Activated CD4-positive, CD25-positive, alpha-beta regulatory T cell treated with anti-CD3 and anti-CD28 coated beads, Interleukin-2, amount 50 U/mL, for 72 hours (primary cell): Measurements from ENCODE around the gene CACNG7.

Experiments
- DNase-seq: peaks from one replicate; pipeline ENCODE4 v3.0.0; 2021

Gene CACNG7

DNA sequence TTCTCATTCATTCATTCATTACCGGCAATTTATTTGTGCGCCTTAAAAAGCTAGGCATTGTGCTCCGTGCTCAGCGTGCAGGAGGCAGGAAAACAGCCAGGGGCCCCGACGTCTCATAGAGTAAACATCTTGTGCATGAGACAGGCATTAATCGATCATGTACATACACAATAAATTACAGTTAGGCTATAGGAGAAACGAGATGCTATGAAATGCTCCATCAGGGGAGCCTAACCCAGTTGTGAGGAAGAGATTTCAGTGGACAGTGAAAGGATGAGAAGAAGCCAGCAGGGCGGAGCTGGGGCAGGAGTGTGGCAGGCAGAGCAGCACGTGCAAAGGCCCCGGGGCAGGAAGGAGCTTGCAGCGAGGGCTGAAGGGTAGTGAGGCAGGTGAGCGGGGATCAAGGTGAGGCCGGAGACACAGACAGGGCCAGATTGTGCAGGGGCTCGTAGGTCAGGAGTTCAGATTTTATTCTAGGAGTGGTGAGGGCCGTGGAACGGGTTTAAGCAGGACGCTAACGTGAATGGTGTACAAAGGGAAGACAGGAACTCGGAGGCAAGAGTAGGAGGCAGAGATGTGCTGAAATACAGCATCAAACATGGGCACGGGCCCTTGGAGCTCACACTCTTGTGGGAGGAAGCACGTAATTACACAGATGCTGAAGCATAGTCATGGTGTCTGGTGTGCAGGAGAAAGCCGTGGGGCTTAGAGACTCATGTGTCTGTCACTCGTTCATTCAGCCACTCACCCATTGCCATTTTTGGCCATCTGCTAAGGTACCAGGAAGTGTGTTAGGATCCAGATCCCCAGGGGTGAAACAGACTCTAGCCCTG lies 74.6 kb downstream of the CACNG7 start:
- DNase-seq, result no peak

DNA sequence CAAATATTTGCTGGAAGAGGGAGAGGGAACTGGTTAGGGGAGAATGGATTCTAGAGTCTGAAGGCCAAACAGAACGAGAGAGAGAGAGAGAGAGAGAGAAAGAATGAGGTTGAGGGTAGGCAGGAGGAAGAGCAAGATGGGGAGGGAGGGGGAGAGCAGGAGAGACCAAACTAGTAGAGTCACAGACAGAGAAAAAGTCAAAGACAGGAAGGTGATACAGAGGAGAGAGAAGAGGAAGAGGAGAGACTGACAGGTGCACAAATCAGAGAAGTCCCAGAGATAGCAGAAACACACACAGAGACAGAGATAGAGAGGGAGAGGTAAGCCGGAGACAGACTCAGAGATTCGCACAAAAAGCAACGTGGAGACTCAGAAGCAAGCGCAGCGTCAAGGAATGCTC lies 76.8 kb downstream of the CACNG7 start:
- no peak for DNase-seq

DNA sequence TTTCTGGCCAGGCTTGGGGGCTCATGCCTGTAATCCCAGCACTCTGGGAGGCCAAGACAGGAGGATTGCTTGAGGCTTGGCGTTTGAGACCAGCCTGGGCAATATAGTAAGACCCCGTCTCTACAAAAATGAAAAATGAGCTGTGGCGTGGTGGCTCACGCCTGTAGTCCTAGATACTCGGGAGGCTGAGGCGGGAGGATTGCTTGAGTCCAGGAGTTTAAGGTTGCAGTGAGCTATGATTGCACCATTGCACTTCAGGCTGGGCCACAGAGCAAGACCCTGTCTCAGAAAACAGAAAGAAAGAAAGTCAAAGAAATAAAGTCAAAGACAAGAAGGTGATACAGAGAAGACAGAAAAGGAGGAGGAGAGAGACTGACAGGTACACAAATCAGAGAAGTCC lies 79.9 kb downstream of the CACNG7 start:
- no peak for DNase-seq

DNA sequence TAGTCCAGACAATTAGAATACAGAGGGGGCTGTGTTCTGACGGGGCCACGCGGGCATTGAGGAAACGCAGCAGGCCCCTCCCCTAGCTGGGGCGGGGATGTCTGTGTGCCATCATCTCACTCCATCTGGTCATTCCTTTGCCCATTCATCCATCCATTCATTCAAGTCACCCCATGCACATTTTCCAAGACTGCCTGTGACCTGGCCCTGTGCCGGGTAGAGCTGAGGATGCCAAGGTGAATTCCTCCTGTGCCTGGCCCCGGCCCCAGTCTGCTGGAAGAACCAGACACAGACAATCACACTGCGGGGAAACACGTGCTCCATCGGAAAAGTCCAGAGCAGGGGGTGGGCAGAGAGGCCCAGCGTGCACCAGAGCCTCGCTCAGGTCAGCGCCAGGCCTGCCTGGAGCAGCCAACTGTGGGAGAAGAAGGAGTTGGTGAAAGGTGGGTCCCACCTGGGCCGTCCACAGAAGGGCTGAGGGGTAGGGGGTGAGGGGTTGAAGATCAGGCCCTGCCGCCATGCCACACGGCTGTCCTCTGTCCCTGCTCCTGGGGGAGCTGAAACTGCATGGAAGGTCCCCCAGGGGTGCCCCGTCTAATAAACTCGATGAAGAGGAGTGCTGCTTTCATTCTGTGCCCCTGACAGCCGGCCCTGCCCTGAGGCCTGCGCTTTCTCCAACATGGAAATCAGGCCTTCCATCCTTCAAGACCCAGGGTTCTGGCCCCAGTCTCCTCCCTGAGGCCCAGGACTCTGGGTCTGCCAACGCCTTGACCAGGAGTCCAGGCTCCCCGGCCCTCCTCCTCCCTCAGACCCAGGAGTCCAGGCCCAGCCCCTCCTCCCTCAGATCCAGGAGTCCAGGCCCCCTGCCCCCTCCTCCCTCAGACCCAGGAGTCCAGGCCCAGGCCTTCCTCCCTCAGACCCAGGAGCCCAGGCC lies 80.8 kb downstream of the CACNG7 start:
- no peak for DNase-seq

DNA sequence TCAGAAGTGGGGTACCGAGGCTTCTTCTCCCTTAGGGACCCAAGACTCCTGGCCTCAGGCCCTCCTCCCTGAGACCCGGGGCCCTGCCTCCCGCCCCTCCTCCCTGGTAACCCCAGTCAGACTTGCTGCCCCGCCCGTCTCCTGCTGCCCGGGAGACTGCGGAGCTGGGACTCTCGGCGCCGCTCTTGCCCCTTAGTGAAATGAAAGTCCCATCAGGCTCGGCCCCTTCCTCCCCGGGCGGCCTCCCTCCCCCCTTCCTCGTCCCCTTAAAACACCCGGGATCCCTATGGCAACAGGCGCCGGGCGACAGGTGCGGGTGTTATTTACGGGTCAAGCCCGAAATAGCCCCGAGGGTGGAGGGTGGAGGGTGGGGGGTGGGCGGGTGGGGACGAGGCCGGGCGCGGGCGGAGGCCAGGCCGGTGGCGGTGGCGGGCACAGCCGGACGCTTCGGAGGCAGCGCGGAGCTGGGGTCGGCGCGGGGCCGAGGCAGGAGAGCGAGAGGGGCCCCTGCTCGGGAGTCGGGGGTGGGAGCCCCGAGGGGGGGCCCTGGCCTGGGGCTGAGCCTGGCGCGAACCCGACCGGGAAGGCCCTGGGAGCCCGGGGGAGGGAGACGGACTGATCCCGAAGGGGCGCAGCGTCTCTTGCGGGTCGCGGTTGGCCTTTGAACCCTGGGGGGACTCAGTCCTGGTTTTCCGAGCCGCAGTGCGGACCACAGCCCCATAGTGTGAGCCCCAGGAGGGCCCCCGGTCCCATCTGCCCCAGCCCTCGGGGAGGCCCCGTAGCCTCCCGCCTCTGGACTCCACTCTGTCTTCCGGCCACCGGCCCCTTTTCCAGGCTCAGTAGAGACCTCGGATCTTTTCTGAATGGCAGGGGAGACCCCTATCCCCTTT lies 82.4 kb downstream of the CACNG7 start, which contains the start of gene CACNG6:
CACNG6 (plus strand) TSS at position 414 of the 890 bp plus-strand sequence. CDS start 1,241 bp downstream, outside the sequence.
- DNase-seq, result no peak

DNA sequence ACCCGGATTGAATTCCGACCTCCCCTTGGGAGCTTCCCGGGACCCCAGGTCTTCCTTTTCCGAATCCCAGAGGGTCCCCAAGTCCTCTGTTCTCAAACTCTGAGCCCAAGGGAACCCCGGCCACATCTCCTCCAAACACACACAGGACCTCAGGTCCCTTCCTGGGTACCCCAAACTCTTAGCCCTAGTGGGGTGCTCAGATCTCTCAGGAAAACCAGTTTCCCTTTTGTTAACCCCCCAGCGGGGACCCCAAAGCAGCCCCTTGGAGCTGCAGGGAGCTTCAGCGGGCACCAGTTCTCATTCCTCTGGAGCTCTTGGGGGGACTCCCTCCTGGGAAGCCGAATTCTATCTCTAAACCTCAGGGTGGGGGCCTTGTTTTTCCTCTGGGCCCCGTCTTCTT lies 83.1 kb downstream of the CACNG7 start:
- no peak for DNase-seq

DNA sequence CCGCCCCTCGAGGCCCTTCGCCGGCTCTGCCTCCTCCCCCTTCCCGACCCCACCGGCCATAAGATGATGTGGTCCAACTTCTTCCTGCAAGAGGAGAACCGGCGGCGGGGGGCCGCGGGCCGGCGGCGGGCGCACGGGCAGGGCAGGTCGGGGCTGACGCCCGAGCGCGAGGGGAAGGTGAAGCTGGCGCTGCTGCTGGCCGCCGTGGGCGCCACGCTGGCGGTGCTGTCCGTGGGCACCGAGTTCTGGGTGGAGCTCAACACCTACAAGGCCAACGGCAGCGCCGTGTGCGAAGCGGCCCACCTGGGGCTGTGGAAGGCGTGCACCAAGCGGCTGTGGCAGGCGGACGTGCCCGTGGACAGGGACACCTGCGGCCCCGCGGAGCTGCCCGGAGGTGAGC lies 83.7 kb downstream of the CACNG7 start:
- no peak for DNase-seq

DNA sequence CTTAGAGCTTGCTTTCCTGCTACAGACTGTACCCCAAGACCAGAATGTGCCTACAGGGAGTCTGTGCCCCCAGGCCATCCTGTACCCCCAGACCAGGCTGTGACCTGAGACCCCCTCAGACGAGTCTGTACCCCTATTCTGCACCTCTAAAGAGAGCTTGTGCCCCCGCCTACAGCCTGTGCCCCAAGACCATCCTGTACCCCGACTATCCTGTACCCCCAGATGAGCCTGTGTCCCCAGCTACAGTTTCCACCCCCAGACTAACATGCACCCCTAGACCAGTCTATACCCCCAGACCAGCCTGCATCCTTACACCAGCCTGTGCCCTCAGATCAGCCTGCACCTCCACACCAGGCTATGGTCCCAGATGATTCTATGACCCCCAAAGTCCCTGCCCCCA lies 84.4 kb downstream of the CACNG7 start:
- no peak for DNase-seq
